IPS DF 4.7 (cell line): ENCODE measurements around the gene OPA1.

ENCODE experiments used
- DNase-seq: peaks from one replicate; pipeline ENCODE4 v3.0.0-alpha.2; 2013; ENCODE audit warnings: low spot score; ENCODE audit errors: extremely low read depth

Gene OPA1

GRCh38 chr3:193650585-193650984 is 57.6 kb downstream of the OPA1 start:
- no peak for DNase-seq

GRCh38 chr3:193655831-193656433 is 62.9 kb downstream of the OPA1 start:
- DNase-seq: no peak

DNA sequence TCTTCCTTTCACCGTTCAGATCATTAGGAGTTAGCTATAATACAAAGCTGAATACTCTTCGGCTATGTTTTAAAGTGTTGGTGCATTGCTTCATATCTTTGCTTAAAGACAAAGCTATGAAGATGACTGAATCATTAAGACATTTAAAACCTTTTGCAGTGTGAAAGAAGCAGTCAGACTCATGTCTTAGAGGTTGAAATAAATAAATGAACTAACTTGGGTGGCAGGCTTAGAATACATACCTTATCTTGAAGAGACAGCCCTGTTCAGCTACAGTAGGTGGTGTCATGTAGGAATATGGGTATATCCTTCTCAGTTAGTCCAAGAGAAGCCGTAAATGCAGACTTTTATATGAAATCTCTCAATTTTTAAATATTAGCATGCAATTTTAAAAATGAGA is 63.4 kb downstream of the OPA1 start:
- no peak for DNase-seq

DNA sequence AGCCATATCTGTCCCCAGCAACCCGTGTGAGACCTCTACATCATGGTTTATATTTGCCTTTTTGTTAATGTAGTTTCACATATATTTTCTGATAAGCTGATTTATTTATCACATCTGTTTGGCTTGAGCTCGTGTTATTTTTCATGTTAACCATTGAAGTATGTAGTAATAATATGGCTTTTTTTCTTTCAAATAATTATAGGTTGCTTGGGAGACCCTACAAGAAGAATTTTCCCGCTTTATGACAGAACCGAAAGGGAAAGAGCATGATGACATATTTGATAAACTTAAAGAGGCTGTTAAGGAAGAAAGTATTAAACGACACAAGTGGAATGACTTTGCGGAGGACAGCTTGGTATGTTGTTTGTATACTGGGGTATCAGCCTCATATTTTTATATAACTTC is 63.9 kb downstream of the OPA1 start:
- DNase-seq: no peak

DNA sequence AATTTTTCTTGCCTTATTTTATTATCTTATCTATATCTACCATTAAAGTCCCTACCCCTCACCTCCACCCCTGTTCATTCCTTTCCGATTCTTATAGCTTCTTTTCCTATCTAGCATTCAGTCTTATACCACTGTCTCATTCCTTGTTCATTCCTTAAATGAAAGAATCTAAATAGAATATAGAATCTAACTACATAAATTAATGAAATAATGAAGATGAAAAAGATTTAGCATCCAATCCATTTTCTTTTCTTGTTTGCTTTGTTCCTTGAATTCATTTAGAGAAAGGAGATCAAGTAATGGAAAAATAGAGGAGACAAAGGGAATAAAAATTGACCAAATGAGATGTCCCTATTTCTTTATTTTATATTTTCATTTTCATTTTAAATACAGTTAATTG is 67.2 kb downstream of the OPA1 start:
- no peak for DNase-seq

GRCh38 chr3:193660698-193661411 is 67.8 kb downstream of the OPA1 start:
- no peak for DNase-seq

DNA sequence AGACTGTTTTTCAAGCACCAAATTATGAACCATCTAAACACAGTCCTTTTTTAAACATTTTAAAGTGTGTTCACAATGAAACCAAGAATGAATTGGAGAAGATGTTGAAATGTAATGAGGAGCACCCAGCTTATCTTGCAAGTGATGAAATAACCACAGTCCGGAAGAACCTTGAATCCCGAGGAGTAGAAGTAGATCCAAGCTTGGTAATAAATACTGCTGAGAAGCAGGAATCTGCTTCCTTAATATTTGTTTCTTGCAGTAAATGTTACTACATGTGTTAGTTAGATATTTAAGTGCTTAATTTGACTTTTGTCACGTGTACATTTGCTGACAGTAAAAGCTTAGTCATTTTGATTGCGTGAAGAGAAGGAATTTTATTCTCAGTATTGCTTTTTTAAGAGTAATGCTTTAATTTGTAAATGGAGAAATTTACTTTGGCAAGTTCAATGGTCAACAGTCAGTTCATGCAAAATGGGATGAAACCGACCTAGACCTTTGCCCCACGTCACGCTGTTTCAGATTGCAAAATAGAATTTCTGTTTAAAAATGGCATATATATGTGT is 69.8 kb downstream of the OPA1 start:
- DNase-seq: no peak

DNA sequence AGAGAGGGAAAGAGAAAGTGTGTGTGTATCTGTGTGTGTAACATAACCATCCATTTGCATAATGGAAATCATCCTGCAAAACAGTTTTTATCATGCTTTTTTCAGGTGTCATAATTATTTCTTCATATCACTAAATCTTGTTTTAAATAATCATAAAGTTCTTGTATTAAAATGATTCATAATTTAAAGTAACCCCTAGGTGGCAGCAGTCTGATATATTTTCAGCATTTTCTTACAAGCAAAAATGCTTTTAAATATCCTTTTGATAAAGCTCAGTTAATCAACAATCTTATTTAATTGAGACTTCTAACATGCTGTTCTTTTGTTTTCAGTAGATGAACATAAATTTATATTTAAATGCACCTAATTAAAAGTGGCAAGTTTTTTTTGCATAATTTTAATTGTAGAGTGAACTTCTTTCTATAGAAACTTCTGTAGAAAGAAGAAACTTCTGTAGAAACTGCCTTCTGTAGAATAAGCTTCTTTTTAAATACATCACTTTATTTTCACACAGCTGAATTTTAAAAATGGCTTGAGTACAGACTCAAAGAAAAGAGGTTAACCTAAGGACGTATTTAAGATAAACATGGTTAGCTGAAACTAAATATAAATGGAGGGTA is 72.5 kb downstream of the OPA1 start:
- DNase-seq: no peak

GRCh38 chr3:193673845-193674244 is 80.8 kb downstream of the OPA1 start:
- no peak for DNase-seq

DNA sequence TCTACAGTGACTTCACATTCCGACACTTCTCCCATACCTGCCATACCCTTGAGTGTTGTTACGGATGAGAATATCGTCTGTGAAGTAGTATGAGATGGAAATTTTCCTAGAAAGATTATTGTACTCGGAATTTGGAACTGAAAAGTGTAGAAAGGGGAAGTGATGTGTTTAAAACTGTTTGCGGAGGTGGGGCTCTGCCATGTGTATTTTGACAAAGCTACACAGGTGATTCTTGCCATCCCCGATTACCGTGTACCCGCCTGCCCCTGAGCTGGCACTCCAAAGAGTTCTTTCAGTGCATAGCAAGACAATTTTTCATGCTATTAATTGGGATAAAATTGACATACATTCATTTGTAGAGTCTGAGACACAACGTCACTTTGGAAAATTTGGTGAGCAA is 81.7 kb downstream of the OPA1 start:
- no peak for DNase-seq

GRCh38 chr3:193677734-193678133 is 84.7 kb downstream of the OPA1 start:
- no peak for DNase-seq

DNA sequence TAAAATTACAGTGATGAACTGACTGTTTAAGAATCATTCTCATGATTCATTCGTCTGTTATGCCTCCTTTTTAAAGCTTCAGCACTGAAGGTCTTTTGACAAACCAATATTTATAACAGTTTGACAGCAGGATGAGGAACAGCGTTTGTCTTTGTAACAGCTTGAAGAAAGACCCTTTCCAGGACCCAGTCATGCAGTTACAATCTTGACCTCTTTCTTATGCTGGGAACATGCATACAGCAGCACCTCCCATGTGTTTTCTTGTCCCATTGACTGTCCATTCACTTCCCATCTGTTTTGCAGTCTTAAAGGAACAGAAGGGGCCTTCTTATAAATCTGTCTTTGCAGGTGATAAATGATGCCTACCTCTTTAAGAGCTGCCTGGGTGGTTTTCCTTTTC is 87.2 kb downstream of the OPA1 start:
- DNase-seq: no peak

DNA sequence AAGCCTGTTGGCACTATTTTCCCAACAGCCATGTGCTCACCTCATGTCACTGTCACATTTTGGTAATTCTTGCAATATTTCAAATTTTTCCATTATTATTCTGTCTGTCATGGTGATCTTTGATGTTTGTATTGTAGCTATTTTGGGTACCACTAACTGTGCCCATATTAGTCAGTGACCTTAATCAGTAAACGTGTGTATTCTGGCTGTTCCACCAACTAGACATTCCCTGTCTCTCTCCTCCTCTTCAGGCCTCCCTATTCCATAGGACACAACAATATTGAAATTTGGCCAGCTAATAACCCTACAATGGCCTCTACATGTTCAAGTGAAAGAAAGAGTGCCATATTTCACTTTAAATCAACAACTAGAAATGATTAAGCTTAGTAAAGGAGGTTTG is 88.6 kb downstream of the OPA1 start:
- DNase-seq: no peak

DNA sequence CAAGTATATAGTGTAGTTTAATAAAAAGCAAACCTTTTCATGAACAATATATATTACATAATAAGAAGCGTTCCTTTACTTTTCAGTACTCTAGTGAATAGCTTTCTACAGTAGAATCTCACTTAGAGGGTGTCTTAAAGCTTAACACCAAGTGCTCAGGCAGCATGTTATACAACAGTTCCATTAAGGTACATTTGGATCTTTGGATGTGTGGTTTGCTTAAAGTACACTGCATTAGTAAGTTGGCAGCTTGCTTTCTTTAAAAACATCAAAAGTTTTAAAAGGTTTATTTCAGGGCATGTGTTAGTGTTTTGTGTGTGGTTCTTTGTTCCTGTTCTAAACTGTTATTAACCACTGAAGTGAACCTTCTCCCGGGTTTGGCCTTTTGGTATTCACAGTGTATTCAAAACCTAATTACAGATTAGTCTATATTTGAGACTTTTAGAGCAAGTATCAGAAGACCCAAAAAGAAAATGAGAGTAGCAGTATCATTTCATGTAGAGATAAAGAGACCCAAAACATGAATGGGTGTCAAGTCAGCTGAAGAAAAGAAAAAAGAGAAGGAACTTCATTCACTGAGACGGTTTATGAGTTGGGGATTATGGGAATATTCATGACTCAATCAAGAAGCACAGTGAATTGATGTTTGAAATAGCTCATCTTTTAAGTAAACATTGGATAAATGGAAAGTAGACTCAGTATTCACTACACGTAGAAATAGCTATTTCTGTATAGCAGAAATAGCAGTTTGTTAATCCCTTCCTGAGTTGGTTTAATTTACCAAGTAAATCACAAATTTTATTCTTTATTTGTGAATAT is 93.9 kb downstream of the OPA1 start:
- DNase-seq: no peak

GRCh38 chr3:193688834-193689714 is 96.1 kb downstream of the OPA1 start:
- DNase-seq: no peak

DNA sequence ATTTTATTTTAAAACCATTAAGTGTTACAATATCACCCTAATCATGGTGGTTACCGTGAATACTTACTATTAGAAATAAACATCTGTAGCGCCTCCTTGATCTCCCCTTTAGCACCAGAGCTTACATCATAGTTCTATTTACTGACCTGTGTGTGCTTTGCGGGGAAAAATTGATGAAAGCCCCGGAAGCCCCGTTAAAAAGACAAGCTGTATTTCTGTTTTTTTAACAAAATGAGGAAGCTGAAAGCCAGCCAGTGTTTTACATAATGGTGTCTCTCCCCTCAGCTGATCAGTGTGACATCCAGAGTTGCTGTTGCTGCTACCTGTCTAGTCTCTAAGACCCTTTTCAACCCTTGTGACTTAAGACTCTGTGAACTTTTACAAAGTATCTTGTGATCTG is 100.8 kb downstream of the OPA1 start:
- DNase-seq: no peak

GRCh38 chr3:193701953-193702635 is 109.1 kb downstream of the OPA1 start:
- no peak for DNase-seq

GRCh38 chr3:193702967-193703366 is 110.0 kb downstream of the OPA1 start:
- DNase-seq: no peak

DNA sequence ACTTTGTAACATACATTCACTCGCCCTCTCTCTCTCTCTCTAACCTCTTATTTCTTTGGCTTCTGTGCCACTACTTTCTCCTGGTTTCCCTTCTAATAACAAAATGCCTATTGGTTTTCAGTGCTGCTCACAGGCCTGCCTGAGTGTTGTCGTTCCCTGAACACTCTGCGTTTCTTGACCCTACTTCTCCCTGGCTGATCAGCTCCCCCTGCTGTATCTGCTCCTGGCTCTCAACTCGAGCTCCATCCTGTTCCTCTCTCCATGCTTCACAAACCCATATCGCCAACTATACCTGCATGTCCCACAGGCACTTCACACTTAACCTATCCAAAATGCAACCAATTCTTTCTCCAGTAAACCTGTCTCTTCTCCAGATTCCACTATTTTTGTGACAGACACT is 111.4 kb downstream of the OPA1 start:
- no peak for DNase-seq

GRCh38 chr3:193708270-193708669 is 115.3 kb downstream of the OPA1 start:
- no peak for DNase-seq
